Measurements from ENCODE around the gene SPOCK1. TPM values are rescaled to one million over a fixed set of nuclear protein-coding genes. Genes with fewer than 3 reads are reported as not detected.
A peak's percentile ranks its signal among the peaks of the same experiment; 100 is the strongest.

The SPOCK1 gene
- total RNA-seq, 1 experiment from 2014 or later: 23.9 TPM

DNA sequence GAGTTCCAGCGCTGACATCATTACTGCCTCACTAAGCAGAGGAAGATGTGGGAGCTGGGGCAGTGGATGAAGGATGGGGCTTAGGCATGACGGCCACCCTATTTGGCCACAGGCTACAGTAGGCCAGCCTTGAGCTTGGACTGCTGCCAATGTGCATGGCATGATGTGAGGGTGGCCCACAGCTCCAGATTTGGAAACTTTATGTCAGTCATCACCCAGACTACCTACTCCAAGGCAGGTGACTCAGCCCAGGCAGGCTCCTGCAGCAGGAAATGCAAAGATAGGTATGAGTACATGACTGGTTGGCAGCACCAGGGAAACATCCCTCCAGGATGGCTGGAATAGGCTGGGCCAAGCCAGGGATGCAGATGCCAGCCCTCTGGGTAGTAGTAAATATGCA, 303.6 kb downstream of the SPOCK1 start:
- Histone ChIP-seq H3K27ac (no peak overlapping the region), H3F3A (ENCODE audit: insufficient read depth, low read depth) (no peaks in the 10 kb centered on the region), H2AFZ (no peak overlapping the region), H3K9me3 (ENCODE audit: insufficient read depth, low read depth) (no peaks in the 10 kb centered on the region), H3K36me3 (ENCODE audit: low read depth) (no peaks in the 10 kb centered on the region), H3K4me3 (no peak overlapping the region), H3K27me3 (ENCODE audit: insufficient read depth, low read depth) (no peaks in the 10 kb centered on the region), H3K9me2 (ENCODE audit: insufficient read depth) (no peaks in the 10 kb centered on the region), H3K4me1 (replicated peaks; ENCODE audit: insufficient read depth) (0 out of 2 replicates have a peak, but pooled peaks cover 7% of the 10 kb centered on the region), H3K79me2 (ENCODE audit: low read depth) (no peaks in the 10 kb centered on the region), H3K4me2 (no peak overlapping the region), H4K20me1 (ENCODE audit: insufficient read depth) (no peaks in the 10 kb centered on the region)
- CTCF ChIA-PET: no interaction called here
- POLR2A ChIA-PET (ENCODE audit: unreplicated experiment): no interaction called here
- no peak for TF ChIP-seq EZH2 (IDR thresholded peaks at IDR 0.05; ENCODE audit: low read depth)
- TF ChIP-seq CTCF (conservative IDR thresholded peaks at IDR 0.05): no peak
- DNase-seq: peak in 1 of 2 experiments; percentile 33
- intact Hi-C loops (cut with micrococcal nuclease; ENCODE audit: unreplicated experiment): no loop called here
- BruUV-seq (replicated peaks): no TSS peak

- intact Hi-C loops (cut with micrococcal nuclease; ENCODE audit: unreplicated experiment): no loop called here
- TF ChIP-seq CTCF (conservative IDR thresholded peaks at IDR 0.05) (no peak), EZH2 (IDR thresholded peaks at IDR 0.05; ENCODE audit: low read depth) (no peak)
- H3K4me3 ChIP-seq: no peak overlapping the region
- no peaks in the 10 kb centered on the region for H4K20me1 ChIP-seq (ENCODE audit: insufficient read depth)
- H3K9me3 ChIP-seq (ENCODE audit: insufficient read depth, low read depth): no peaks in the 10 kb centered on the region
- H2AFZ ChIP-seq: no peak overlapping the region
- DNase-seq: no peak
- H3K27me3 ChIP-seq (ENCODE audit: insufficient read depth, low read depth): no peaks in the 10 kb centered on the region
- no peaks in the 10 kb centered on the region for H3K9me2 ChIP-seq (ENCODE audit: insufficient read depth)
- ChIA-PET CTCF (no interaction called here), POLR2A (ENCODE audit: unreplicated experiment) (no interaction called here)
- H3K36me3 ChIP-seq (ENCODE audit: low read depth): no peaks in the 10 kb centered on the region
- BruUV-seq (replicated peaks): no TSS peak
- H3K79me2 ChIP-seq (ENCODE audit: low read depth): no peaks in the 10 kb centered on the region
- H3K27ac ChIP-seq: no peak overlapping the region
- no peaks in the 10 kb centered on the region for H3F3A ChIP-seq (ENCODE audit: insufficient read depth, low read depth)
- H3K4me1 ChIP-seq (replicated peaks; ENCODE audit: insufficient read depth): 0 out of 2 replicates have a peak, but pooled peaks cover 10% of the 10 kb centered on the region
- H3K4me2 ChIP-seq: no peak overlapping the region
Observed at GRCh38 chr5:137194300-137194699, 304.8 kb downstream of the SPOCK1 start.

- no peak for DNase-seq
- no peak for TF ChIP-seq EZH2 (IDR thresholded peaks at IDR 0.05; ENCODE audit: low read depth)
- H2AFZ ChIP-seq: no peak overlapping the region
- no peak overlapping the region for H3K27ac ChIP-seq
- H3K9me2 ChIP-seq (ENCODE audit: insufficient read depth): no peaks in the 10 kb centered on the region
- no peaks in the 10 kb centered on the region for H4K20me1 ChIP-seq (ENCODE audit: insufficient read depth)
- no TSS peak for BruUV-seq (replicated peaks)
- H3K9me3 ChIP-seq (ENCODE audit: insufficient read depth, low read depth): no peaks in the 10 kb centered on the region
- H3K4me2 ChIP-seq: no peak overlapping the region
- intact Hi-C loops (cut with micrococcal nuclease; ENCODE audit: unreplicated experiment): no loop called here
- no peaks in the 10 kb centered on the region for H3K36me3 ChIP-seq (ENCODE audit: low read depth)
- H3K27me3 ChIP-seq (ENCODE audit: insufficient read depth, low read depth): no peaks in the 10 kb centered on the region
- no peak overlapping the region for H3K4me3 ChIP-seq
- H3K4me1 ChIP-seq (replicated peaks; ENCODE audit: insufficient read depth): 0 out of 2 replicates have a peak, but pooled peaks cover 10% of the 10 kb centered on the region
- no peaks in the 10 kb centered on the region for H3F3A ChIP-seq (ENCODE audit: insufficient read depth, low read depth)
- POLR2A ChIA-PET (ENCODE audit: unreplicated experiment): no interaction called here
- CTCF ChIA-PET: interaction anchor here (0.7 kb wide), 1 partner anchor 96 kb away, joined by 12 read pairs; no protein-coding TSS in a partner anchor
- H3K79me2 ChIP-seq (ENCODE audit: low read depth): no peaks in the 10 kb centered on the region
Observed at GRCh38 chr5:137192293-137192743, 306.8 kb downstream of the SPOCK1 start.

- no peak overlapping the region for H3K4me3 ChIP-seq
- BruUV-seq (replicated peaks): no TSS peak
- no peak overlapping the region for H3K4me2 ChIP-seq
- intact Hi-C loops (cut with micrococcal nuclease; ENCODE audit: unreplicated experiment): no loop called here
- 0 out of 2 replicates have a peak, but pooled peaks cover 10% of the 10 kb centered on the region for H3K4me1 ChIP-seq (replicated peaks; ENCODE audit: insufficient read depth)
- no peaks in the 10 kb centered on the region for H4K20me1 ChIP-seq (ENCODE audit: insufficient read depth)
- no peak for DNase-seq
- no peak for TF ChIP-seq CTCF (conservative IDR thresholded peaks at IDR 0.05)
- no peak for TF ChIP-seq EZH2 (IDR thresholded peaks at IDR 0.05; ENCODE audit: low read depth)
- no peaks in the 10 kb centered on the region for H3K36me3 ChIP-seq (ENCODE audit: low read depth)
- no peaks in the 10 kb centered on the region for H3K9me3 ChIP-seq (ENCODE audit: insufficient read depth, low read depth)
- H2AFZ ChIP-seq: no peak overlapping the region
- POLR2A ChIA-PET (ENCODE audit: unreplicated experiment): no interaction called here
- no peaks in the 10 kb centered on the region for H3F3A ChIP-seq (ENCODE audit: insufficient read depth, low read depth)
- no peak overlapping the region for H3K27ac ChIP-seq
- no peaks in the 10 kb centered on the region for H3K27me3 ChIP-seq (ENCODE audit: insufficient read depth, low read depth)
- no peaks in the 10 kb centered on the region for H3K79me2 ChIP-seq (ENCODE audit: low read depth)
- no peaks in the 10 kb centered on the region for H3K9me2 ChIP-seq (ENCODE audit: insufficient read depth)
- CTCF ChIA-PET: no interaction called here
Observed at GRCh38 chr5:137191179-137191578, 307.9 kb downstream of the SPOCK1 start.

Measured in PC-9 (cell line).